ENCODE results near the gene HNF4A. TPM values are rescaled to one million over a fixed set of nuclear protein-coding genes. Genes with fewer than 3 reads are reported as not detected.

HNF4A gene
- total RNA-seq, 2 experiments from 2014 or later = not detected

GRCh38 chr20:44448753-44449546 lies 93.5 kb downstream of the HNF4A start:
- Histone ChIP-seq H3K36me3 (ENCODE audit: insufficient read depth, low read length) (no peaks in the 10 kb centered on the region), H3K27ac (ENCODE audit: low read depth in 1 of 2, low read length in 2 of 2) (no peak overlapping the region), H3K4me1 (ENCODE audit: insufficient read depth, low read length) (no peaks in the 10 kb centered on the region), H3K27me3 (ENCODE audit: control insufficient read depth in 1 of 2, insufficient read depth in 2 of 2, low read length in 2 of 2) (no peaks in the 10 kb centered on the region), H3K9me3 (ENCODE audit: control insufficient read depth in 1 of 2, insufficient read depth in 1 of 2, low read length in 2 of 2) (no peaks in the 10 kb centered on the region), H3K4me3 (ENCODE audit: low read length) (no peak overlapping the region)
- no peaks in the 10 kb centered on the region for H3K4me1 Mint-ChIP-seq (ENCODE audit: low read depth)
- H3K9me3 Mint-ChIP-seq = no peaks in the 10 kb centered on the region
- ChIA-PET CTCF (no interaction called here), POLR2A (no interaction called here)
- H3K27ac Mint-ChIP-seq = no peak overlapping the region
- peak in 2 of 14 experiments; percentile 27 to 28 for DNase-seq
- no peak for ATAC-seq (ENCODE audit: poor library complexity)
- no peaks in the 10 kb centered on the region for H3K36me3 Mint-ChIP-seq (ENCODE audit: low read depth)
- intact Hi-C loops (cut with DNase I, micrococcal nuclease) = no loop called here
- TF ChIP-seq CTCF (IDR thresholded peaks at IDR 0.05) = no peak
- H3K27me3 Mint-ChIP-seq = peaks cover 4% of the 10 kb centered on the region
- no peak overlapping the region for H3K4me3 Mint-ChIP-seq

GRCh38 chr20:44449864-44450263 lies 94.4 kb downstream of the HNF4A start:
- H3K4me3 ChIP-seq (ENCODE audit: low read length) = no peak overlapping the region
- ChIA-PET POLR2A (no interaction called here), CTCF (no interaction called here)
- intact Hi-C loops (cut with DNase I, micrococcal nuclease) = no loop called here
- Mint-ChIP-seq H3K36me3 (ENCODE audit: low read depth) (no peaks in the 10 kb centered on the region), H3K4me1 (ENCODE audit: low read depth) (no peaks in the 10 kb centered on the region), H3K4me3 (no peak overlapping the region), H3K27me3 (peaks cover 4% of the 10 kb centered on the region), H3K27ac (no peak overlapping the region), H3K9me3 (no peaks in the 10 kb centered on the region)
- DNase-seq (no peak), ATAC-seq (ENCODE audit: poor library complexity) (no peak)
- no peaks in the 10 kb centered on the region for H3K27me3 ChIP-seq (ENCODE audit: control insufficient read depth in 1 of 2, insufficient read depth in 2 of 2, low read length in 2 of 2)
- no peaks in the 10 kb centered on the region for H3K4me1 ChIP-seq (ENCODE audit: insufficient read depth, low read length)
- no peak overlapping the region for H3K27ac ChIP-seq (ENCODE audit: low read depth in 1 of 2, low read length in 2 of 2)
- H3K36me3 ChIP-seq (ENCODE audit: insufficient read depth, low read length) = no peaks in the 10 kb centered on the region
- H3K9me3 ChIP-seq (ENCODE audit: control insufficient read depth in 1 of 2, insufficient read depth in 1 of 2, low read length in 2 of 2) = no peaks in the 10 kb centered on the region
- TF ChIP-seq CTCF (IDR thresholded peaks at IDR 0.05) = no peak

GRCh38 chr20:44450281-44450889 lies 94.9 kb downstream of the HNF4A start:
- ChIA-PET CTCF (no interaction called here), POLR2A (no interaction called here)
- DNase-seq = no peak
- Histone ChIP-seq H3K27me3 (ENCODE audit: control insufficient read depth in 1 of 2, insufficient read depth in 2 of 2, low read length in 2 of 2) (no peaks in the 10 kb centered on the region), H3K4me3 (ENCODE audit: low read length) (no peak overlapping the region), H3K4me1 (ENCODE audit: insufficient read depth, low read length) (no peaks in the 10 kb centered on the region), H3K36me3 (ENCODE audit: insufficient read depth, low read length) (no peaks in the 10 kb centered on the region), H3K9me3 (ENCODE audit: control insufficient read depth in 1 of 2, insufficient read depth in 1 of 2, low read length in 2 of 2) (no peaks in the 10 kb centered on the region), H3K27ac (ENCODE audit: low read depth in 1 of 2, low read length in 2 of 2) (no peak overlapping the region)
- H3K4me3 Mint-ChIP-seq = no peak overlapping the region
- H3K4me1 Mint-ChIP-seq (ENCODE audit: low read depth) = no peaks in the 10 kb centered on the region
- peaks cover 4% of the 10 kb centered on the region for H3K27me3 Mint-ChIP-seq
- H3K9me3 Mint-ChIP-seq = no peaks in the 10 kb centered on the region
- intact Hi-C loops (cut with DNase I, micrococcal nuclease) = no loop called here
- no peak overlapping the region for H3K27ac Mint-ChIP-seq
- no peak for ATAC-seq (ENCODE audit: poor library complexity)
- no peak for TF ChIP-seq CTCF (IDR thresholded peaks at IDR 0.05)
- no peaks in the 10 kb centered on the region for H3K36me3 Mint-ChIP-seq (ENCODE audit: low read depth)

Measured in CD4-positive, alpha-beta T cell (primary cell).